PFSK-1 (cell line): ENCODE data around the gene SERPINB1.

Experiments used
- FOXP2 ChIP-seq: optimal IDR thresholded peaks from 2 replicates; pipeline ENCODE3; 2011; ENCODE audit warnings: borderline replicate concordance, control low read depth, inconsistent platforms; ENCODE audit not compliant: insufficient read depth; ENCODE audit errors: extremely low read length, extremely low read depth
- POLR2AphosphoS5 ChIP-seq: IDR thresholded peaks from 2 replicates; pipeline ENCODE4 v1.6.1; 2012; ENCODE audit warnings: low read depth, mild to moderate bottlenecking, control low read depth, low read length, moderate library complexity
- REST ChIP-seq, 2 experiments: IDR thresholded peaks; 2 replicates each; pipeline versions ENCODE4 v1.6.1 to v1.8.0; 2011 to 2012; ENCODE audit warnings: low read depth in 2 of 2, low read length in 2 of 2, control low read depth in 1 of 2, inconsistent platforms in 1 of 2, mild to moderate bottlenecking in 1 of 2, moderate library complexity in 1 of 2; ENCODE audit not compliant: insufficient read depth in 1 of 2
- SIN3A ChIP-seq: IDR thresholded peaks from 2 replicates; pipeline ENCODE4 v1.6.1; 2012; ENCODE audit warnings: mild to moderate bottlenecking, low read length, moderate library complexity, borderline replicate concordance; ENCODE audit not compliant: insufficient read depth
- TAF1 ChIP-seq: IDR thresholded peaks from 2 replicates; pipeline ENCODE4 v1.6.1; 2012; ENCODE audit warnings: low read length, control low read depth, borderline replicate concordance; ENCODE audit not compliant: insufficient read depth

SERPINB1 gene

GRCh38 chr6:2830183-2830582, 11.5 kb downstream of the SERPINB1 start:
- TF ChIP-seq SIN3A: no peak
- TF ChIP-seq REST (IDR thresholded peaks at IDR 0.05; ENCODE audit: insufficient read depth in 1 of 2, low read depth in 2 of 2, low read length in 2 of 2): no peak
- TF ChIP-seq TAF1: no peak
- no peak for TF ChIP-seq POLR2AphosphoS5
- TF ChIP-seq FOXP2: no peak

- no peak for TF ChIP-seq TAF1
Observed at GRCh38 chr6:2829253-2829652, 12.4 kb downstream of the SERPINB1 start.

GRCh38 chr6:2828629-2829028, 13.0 kb downstream of the SERPINB1 start:
- TF ChIP-seq FOXP2 (no peak), SIN3A (no peak), REST (IDR thresholded peaks at IDR 0.05; ENCODE audit: insufficient read depth in 1 of 2, low read depth in 2 of 2, low read length in 2 of 2) (no peak), POLR2AphosphoS5 (no peak)

GRCh38 chr6:2827142-2827541, 14.5 kb downstream of the SERPINB1 start:
- TF ChIP-seq POLR2AphosphoS5 (no peak), FOXP2 (no peak), REST (IDR thresholded peaks at IDR 0.05; ENCODE audit: insufficient read depth in 1 of 2, low read depth in 2 of 2, low read length in 2 of 2) (no peak), SIN3A (no peak), TAF1 (no peak)

GRCh38 chr6:2826131-2826530, 15.5 kb downstream of the SERPINB1 start:
- TF ChIP-seq FOXP2 (no peak), TAF1 (no peak), POLR2AphosphoS5 (no peak), SIN3A (no peak), REST (IDR thresholded peaks at IDR 0.05; ENCODE audit: insufficient read depth in 1 of 2, low read depth in 2 of 2, low read length in 2 of 2) (no peak)
